HEK293T (cell line): ENCODE data around the gene MED29.

ENCODE experiments used
- CTCF ChIA-PET: fragments of 350-600 bp; formaldehyde crosslinking; extraction: SDS; loops from one replicate; lab custom pipeline; 2021; ENCODE audit warnings: antibody characterized with exemption, inconsistent platforms; lab: Yijun Ruan, JAX
- POLR2A ChIA-PET: fragments of 350-600 bp; formaldehyde crosslinking; extraction: SDS; loops from one replicate; lab custom pipeline; 2020; ENCODE audit warnings: antibody characterized with exemption, inconsistent platforms; lab: Yijun Ruan, JAX
- DNase-seq: peaks from one replicate; pipeline ENCODE4 v3.0.0; 2012; ENCODE audit warnings: mixed read lengths; ENCODE audit errors: extremely low spot score
- ARNT ChIP-seq: fragments of 450-650 bp; IDR thresholded peaks from 2 replicates; pipeline ENCODE4 v1.6.1; 2017; ENCODE audit warnings: mild to moderate bottlenecking
- BHLHE40 ChIP-seq: fragments of 450-650 bp; IDR thresholded peaks from 2 replicates; pipeline ENCODE4 v1.6.1; 2016; ENCODE audit warnings: mild to moderate bottlenecking, moderate library complexity, borderline replicate concordance
- CTBP1 ChIP-seq: fragments of 450-650 bp; IDR thresholded peaks from 2 replicates; pipeline ENCODE4 v1.6.1; 2016; ENCODE audit warnings: borderline replicate concordance
- ELF4 ChIP-seq: fragments of 450-650 bp; IDR thresholded peaks from 2 replicates; pipeline ENCODE4 v1.6.1; 2017; ENCODE audit warnings: antibody characterized with exemption
- FOXA1 ChIP-seq: fragments of 450-650 bp; IDR thresholded peaks from 2 replicates; pipeline ENCODE4 v1.6.1; 2016; ENCODE audit warnings: mild to moderate bottlenecking
- FOXK2 ChIP-seq: fragments of 450-650 bp; IDR thresholded peaks from 2 replicates; pipeline ENCODE4 v1.6.1; 2016; ENCODE audit warnings: mild to moderate bottlenecking
- FOXM1 ChIP-seq: fragments of 450-650 bp; IDR thresholded peaks from 2 replicates; pipeline ENCODE4 v1.6.1; 2017; ENCODE audit warnings: mild to moderate bottlenecking, borderline replicate concordance
- HDGF ChIP-seq: fragments of 450-650 bp; IDR thresholded peaks from 2 replicates; pipeline ENCODE4 v1.6.1; 2017; ENCODE audit warnings: antibody characterized with exemption, borderline replicate concordance
- L3MBTL2 ChIP-seq: fragments of 450-650 bp; conservative IDR thresholded peaks from 2 replicates; pipeline ENCODE4 v1.6.1; 2016; ENCODE audit warnings: mild to moderate bottlenecking
- LEF1 ChIP-seq: fragments of 450-650 bp; IDR thresholded peaks from 2 replicates; pipeline ENCODE4 v1.6.1; 2017; ENCODE audit warnings: mild to moderate bottlenecking, borderline replicate concordance
- NFRKB ChIP-seq: fragments of 450-650 bp; IDR thresholded peaks from 2 replicates; pipeline ENCODE4 v1.6.1; 2016; ENCODE audit warnings: mild to moderate bottlenecking, moderate library complexity
- PKNOX1 ChIP-seq: fragments of 450-650 bp; IDR thresholded peaks from 2 replicates; pipeline ENCODE4 v1.6.1; 2016
- SP1 ChIP-seq: fragments of 450-650 bp; IDR thresholded peaks from 2 replicates; pipeline ENCODE4 v1.6.1; 2017
- SUZ12 ChIP-seq: fragments of 450-650 bp; IDR thresholded peaks from 2 replicates; pipeline ENCODE4 v1.6.1; 2016; ENCODE audit warnings: mild to moderate bottlenecking
- TARDBP ChIP-seq: fragments of 450-650 bp; IDR thresholded peaks from 2 replicates; pipeline ENCODE4 v1.6.1; 2016
- ZNF384 ChIP-seq: fragments of 450-650 bp; IDR thresholded peaks from 2 replicates; pipeline ENCODE4 v1.6.1; 2016

MED29 gene

GRCh38 chr19:39407660-39408391 lies 16.6 kb downstream of the MED29 start:
- CTCF ChIA-PET, result interaction anchor here (1.1 kb wide), 1 partner anchor 10 kb away, joined by 7 read pairs; no protein-coding TSS in a partner anchor
- DNase-seq, result no peak
- no peak for TF ChIP-seq BHLHE40
- no peak for TF ChIP-seq ARNT
- TF ChIP-seq HDGF, result no peak
- TF ChIP-seq L3MBTL2, result no peak
- no peak for TF ChIP-seq TARDBP
- no peak for TF ChIP-seq NFRKB
- no peak for TF ChIP-seq FOXK2
- POLR2A ChIA-PET, result interaction anchor here (1.8 to 10.0 kb wide), 3 partner anchors 10 to 28 kb away, joined by 5 to 54 read pairs (median 7); partner anchors contain the start of genes MED29, PAF1 and RPS16

GRCh38 chr19:39408392-39409207 lies 17.4 kb downstream of the MED29 start:
- POLR2A ChIA-PET, result interaction anchor here (1.8 to 10.0 kb wide), 3 partner anchors 11 to 27 kb away, joined by 5 to 54 read pairs (median 7); partner anchors contain the start of genes MED29, PAF1 and RPS16

GRCh38 chr19:39409208-39410016 lies 18.2 kb downstream of the MED29 start:
- no peak for DNase-seq
- ChIA-PET POLR2A (interaction anchor here (1.8 to 10.0 kb wide), 2 partner anchors 18 to 26 kb away, joined by 5 to 54 read pairs; partner anchors contain the start of genes MED29, PAF1 and RPS16), CTCF (no interaction called here)
- TF ChIP-seq SP1, result no peak
- no peak for TF ChIP-seq NFRKB
- peak; percentile 31; the same call in 1 of the 2 replicates for TF ChIP-seq CTBP1
- TF ChIP-seq ELF4, result no peak

More at GRCh38 chr19:39408392-39409207, 17.4 kb downstream of the MED29 start:
- no peak for DNase-seq
- TF ChIP-seq NFRKB (no peak), SP1 (no peak), FOXK2 (no peak), HDGF (no peak), LEF1 (no peak), TARDBP (no peak), PKNOX1 (no peak), ZNF384 (no peak), BHLHE40 (no peak), FOXA1 (no peak), L3MBTL2 (no peak), ELF4 (no peak), CTBP1 (no peak), ARNT (no peak), SUZ12 (no peak), FOXM1 (no peak)
- CTCF ChIA-PET, result interaction anchor here (1.1 kb wide), 1 partner anchor 11 kb away, joined by 7 read pairs; no protein-coding TSS in a partner anchor

GRCh38 chr19:39410017-39410830 lies 19.0 kb downstream of the MED29 start:
- TF ChIP-seq CTBP1 (no peak), FOXA1 (no peak), SP1 (no peak), LEF1 (no peak), HDGF (no peak), TARDBP (no peak), ARNT (no peak), FOXM1 (no peak), ELF4 (no peak), PKNOX1 (no peak), ZNF384 (no peak), FOXK2 (no peak), L3MBTL2 (no peak; the same call in 1 of the 2 replicates)
- ChIA-PET CTCF (no interaction called here), POLR2A (no interaction called here)
- no peak for DNase-seq

- CTCF ChIA-PET, result interaction anchor here (0.9 to 1.9 kb wide), 2 partner anchors 13 to 69 kb away, joined by 3 to 25 read pairs; partner anchors contain the start of gene SAMD4B
- no peak for TF ChIP-seq HDGF
- no peak for TF ChIP-seq L3MBTL2
- TF ChIP-seq SUZ12, result no peak
- TF ChIP-seq FOXK2, result no peak
- TF ChIP-seq FOXA1, result no peak
- DNase-seq, result no peak
- POLR2A ChIA-PET, result interaction anchor here (1.3 to 2.3 kb wide), 3 partner anchors 8 to 25 kb away, joined by 4 to 16 read pairs (median 9); partner anchors contain the start of gene RPS16
These were observed 19.6 kb downstream of the MED29 start for GRCh38 chr19:39410831-39411080.
